A549 treated with Mapracorat at 1 μM for 4 hours (cell line): ENCODE data around the gene ORM2. TPM values are rescaled to one million over a fixed set of nuclear protein-coding genes. Genes with fewer than 3 reads are reported as not detected.

Source experiments
- total RNA-seq: library from RNA; stranded (reverse); fragments of 200-300 nt; extraction: Qiagen RNA extraction; gene quantifications from 5 replicates; pipeline ENCODE4 v1.2.3, GENCODE V29; 2022

The ORM2 gene
- total RNA-seq, result not detected in 5 replicates

GRCh38 chr9:114329625-114330022 is at the start of gene ORM2:
ORM2 (plus strand) TSS chr9:114329869; CDS start chr9:114329905, 36 bp downstream.

GRCh38 chr9:114322831-114323531 is 6.7 kb upstream of the ORM2 start, which contains the start of gene ORM1:
ORM1 (plus strand) TSS chr9:114323098; CDS start chr9:114323134, 36 bp downstream.

Other genes with a start within 250 kb of the ORM2 start
- gene KIF12, start 230.6 kb upstream of the ORM2 start, total RNA-seq, result 2.0 to 2.6 TPM (median 2.2 TPM) in 5 replicates
- gene COL27A1, start 174.3 kb upstream of the ORM2 start, total RNA-seq, result 6.7 to 11.0 TPM (median 9.4 TPM) in 5 replicates
- not detected in 5 replicates for gene ORM1, start 6.8 kb upstream of the ORM2 start, total RNA-seq
- 4.3 to 6.0 TPM (median 5.2 TPM) in 5 replicates for gene AKNA, start 58.1 kb downstream of the ORM2 start, total RNA-seq
- 5.0 to 8.2 TPM (median 6.9 TPM) in 5 replicates for gene WHRN, start 175.6 kb downstream of the ORM2 start, total RNA-seq